ENCODE measurements around the gene CNR1.

DNA sequence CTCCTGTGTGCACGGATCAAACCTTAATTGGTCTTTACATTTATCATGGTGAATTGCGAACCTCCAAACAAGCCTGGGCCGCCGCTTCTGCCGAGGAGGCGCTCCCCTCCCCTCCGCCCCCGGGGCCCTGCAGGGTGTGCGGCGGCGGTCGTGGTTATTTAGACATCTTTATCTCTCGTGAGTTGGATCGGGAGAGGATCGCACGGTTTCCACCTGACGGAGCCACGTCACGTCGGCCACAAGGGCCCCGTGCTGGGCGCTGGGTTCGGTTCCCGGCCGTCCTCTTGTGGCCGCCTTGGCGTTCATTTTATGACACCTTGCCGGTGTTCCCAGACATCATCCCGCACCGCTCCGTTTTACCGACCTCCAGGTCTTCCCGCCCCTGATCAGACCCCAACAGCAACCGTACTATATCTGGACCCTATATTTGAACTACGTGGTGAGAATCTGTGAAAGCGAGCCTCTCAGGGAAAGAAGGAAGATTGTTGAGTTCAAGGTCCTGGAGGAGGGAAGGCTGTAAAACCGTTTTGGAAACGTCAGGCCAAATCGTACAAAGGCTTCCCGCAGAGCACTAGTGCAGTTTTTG is 1.3 kb upstream of the CNR1 start:
- TF ChIP-seq, protein P1, sequence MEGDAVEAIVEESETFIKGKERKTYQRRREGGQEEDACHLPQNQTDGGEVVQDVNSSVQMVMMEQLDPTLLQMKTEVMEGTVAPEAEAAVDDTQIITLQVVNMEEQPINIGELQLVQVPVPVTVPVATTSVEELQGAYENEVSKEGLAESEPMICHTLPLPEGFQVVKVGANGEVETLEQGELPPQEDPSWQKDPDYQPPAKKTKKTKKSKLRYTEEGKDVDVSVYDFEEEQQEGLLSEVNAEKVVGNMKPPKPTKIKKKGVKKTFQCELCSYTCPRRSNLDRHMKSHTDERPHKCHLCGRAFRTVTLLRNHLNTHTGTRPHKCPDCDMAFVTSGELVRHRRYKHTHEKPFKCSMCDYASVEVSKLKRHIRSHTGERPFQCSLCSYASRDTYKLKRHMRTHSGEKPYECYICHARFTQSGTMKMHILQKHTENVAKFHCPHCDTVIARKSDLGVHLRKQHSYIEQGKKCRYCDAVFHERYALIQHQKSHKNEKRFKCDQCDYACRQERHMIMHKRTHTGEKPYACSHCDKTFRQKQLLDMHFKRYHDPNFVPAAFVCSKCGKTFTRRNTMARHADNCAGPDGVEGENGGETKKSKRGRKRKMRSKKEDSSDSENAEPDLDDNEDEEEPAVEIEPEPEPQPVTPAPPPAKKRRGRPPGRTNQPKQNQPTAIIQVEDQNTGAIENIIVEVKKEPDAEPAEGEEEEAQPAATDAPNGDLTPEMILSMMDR (IDR thresholded peaks at IDR 0.05): no peak
- TF ChIP-seq ZFX (IDR thresholded peaks at IDR 0.05; ENCODE audit: borderline replicate concordance): no peak

Measured in 22Rv1 (cell line).